NT2/D1 (cell line): ENCODE measurements around the gene DNAAF5.

ENCODE experiments used
- SUZ12 ChIP-seq: IDR thresholded peaks from 2 replicates; pipeline ENCODE4 v1.6.1; 2011; ENCODE audit not compliant: insufficient read length, insufficient read depth; ENCODE audit errors: extremely low read depth
- YY1 ChIP-seq: IDR thresholded peaks from 2 replicates; pipeline ENCODE4 v1.6.1; 2011; ENCODE audit not compliant: insufficient read length, insufficient read depth
- ZNF274 ChIP-seq: IDR thresholded peaks from 2 replicates; pipeline ENCODE4 v1.6.1; 2011; ENCODE audit warnings: mild to moderate bottlenecking, low read depth, low read length

DNA sequence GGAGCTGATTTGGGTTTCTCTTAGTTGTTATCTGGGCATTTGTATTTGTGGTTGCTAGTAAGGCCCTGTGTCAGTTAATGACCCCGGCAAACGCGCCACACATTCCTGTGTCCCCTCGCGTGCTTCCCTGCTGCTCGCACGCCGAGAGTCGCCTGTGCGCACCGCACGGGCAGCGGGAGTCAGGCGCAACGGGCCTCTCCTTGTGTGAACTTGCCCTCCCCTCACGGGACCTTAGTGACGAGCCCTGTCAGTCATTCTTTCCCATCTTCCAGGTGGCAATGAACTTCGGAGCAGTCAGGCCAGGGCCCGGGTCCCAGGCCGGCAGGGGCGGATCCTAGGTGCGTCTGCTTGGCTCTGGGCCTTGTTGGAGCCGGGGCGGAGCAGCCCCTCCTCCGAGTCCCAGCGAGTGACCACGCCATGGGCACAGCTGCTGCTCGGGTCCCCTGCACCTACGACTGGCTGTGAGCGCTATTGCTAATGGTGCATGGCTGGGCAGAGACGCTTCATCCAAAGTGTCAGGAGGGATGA is 13.0 kb downstream of the DNAAF5 start:
- no peak for TF ChIP-seq YY1
- TF ChIP-seq ZNF274 = no peak
- TF ChIP-seq SUZ12 = no peak
